ENCODE measurements around the gene NAA35. TPM values are rescaled to one million over a fixed set of nuclear protein-coding genes. Genes with fewer than 3 reads are reported as not detected.

NAA35 gene
- total RNA-seq, 3 donors from 2014 or later = 29.7 to 37.4 (median 31.0) TPM

- H3K4me1 ChIP-seq (ENCODE audit: low read depth) = no peaks in the 10 kb centered on the region
- no peaks in the 10 kb centered on the region for H3K36me3 ChIP-seq (ENCODE audit: low read depth)
- no peak for ATAC-seq
- DNase-seq = no peak
- TF ChIP-seq CTCF (IDR thresholded peaks at IDR 0.05) = no peak
- intact Hi-C loops (cut with DNase I, micrococcal nuclease) = no loop called here
- H3K9me3 ChIP-seq = no peaks in the 10 kb centered on the region
- no peak overlapping the region for H3K4me3 ChIP-seq
Observed at GRCh38 chr9:85984457-85984856, 43.5 kb downstream of the NAA35 start.

GRCh38 chr9:85987236-85987635, 46.3 kb downstream of the NAA35 start:
- intact Hi-C loops (cut with DNase I, micrococcal nuclease) = no loop called here
- ATAC-seq (no peak), DNase-seq (no peak)
- H3K4me3 ChIP-seq = no peak overlapping the region
- no peak for TF ChIP-seq CTCF (IDR thresholded peaks at IDR 0.05)
- no peaks in the 10 kb centered on the region for H3K9me3 ChIP-seq
- no peaks in the 10 kb centered on the region for H3K4me1 ChIP-seq (ENCODE audit: low read depth)
- no peaks in the 10 kb centered on the region for H3K36me3 ChIP-seq (ENCODE audit: low read depth)

GRCh38 chr9:85994191-85994590, 53.2 kb downstream of the NAA35 start:
- H3K4me1 ChIP-seq (ENCODE audit: low read depth) = no peaks in the 10 kb centered on the region
- DNase-seq (no peak), ATAC-seq (no peak)
- TF ChIP-seq CTCF (IDR thresholded peaks at IDR 0.05) = no peak
- intact Hi-C loops (cut with DNase I, micrococcal nuclease) = no loop called here
- H3K36me3 ChIP-seq (ENCODE audit: low read depth) = no peaks in the 10 kb centered on the region
- no peaks in the 10 kb centered on the region for H3K9me3 ChIP-seq
- no peak overlapping the region for H3K4me3 ChIP-seq

- intact Hi-C loops (cut with DNase I, micrococcal nuclease) = no loop called here
Observed at GRCh38 chr9:85995097-85995496, 54.2 kb downstream of the NAA35 start.

GRCh38 chr9:85995599-85995998, 54.7 kb downstream of the NAA35 start:
- no peak for DNase-seq
- Histone ChIP-seq H3K4me1 (ENCODE audit: low read depth) (no peaks in the 10 kb centered on the region), H3K4me3 (no peak overlapping the region), H3K9me3 (no peaks in the 10 kb centered on the region), H3K36me3 (ENCODE audit: low read depth) (no peaks in the 10 kb centered on the region)
- ATAC-seq = no peak
- no peak for TF ChIP-seq CTCF (IDR thresholded peaks at IDR 0.05)
- intact Hi-C loops (cut with DNase I, micrococcal nuclease) = no loop called here

More at GRCh38 chr9:85995097-85995496, 54.2 kb downstream of the NAA35 start:
- no peak for TF ChIP-seq CTCF (IDR thresholded peaks at IDR 0.05)
- no peaks in the 10 kb centered on the region for H3K36me3 ChIP-seq (ENCODE audit: low read depth)
- no peak for ATAC-seq
- H3K4me3 ChIP-seq = no peak overlapping the region
- no peaks in the 10 kb centered on the region for H3K4me1 ChIP-seq (ENCODE audit: low read depth)
- DNase-seq = no peak
- no peaks in the 10 kb centered on the region for H3K9me3 ChIP-seq

GRCh38 chr9:86005253-86005775, 64.4 kb downstream of the NAA35 start:
- Histone ChIP-seq H3K4me1 (ENCODE audit: low read depth) (no peaks in the 10 kb centered on the region), H3K4me3 (no peak overlapping the region), H3K9me3 (no peaks in the 10 kb centered on the region), H3K36me3 (ENCODE audit: low read depth) (peaks cover 4% of the 10 kb centered on the region)
- no peak for TF ChIP-seq CTCF (IDR thresholded peaks at IDR 0.05)
- intact Hi-C loops (cut with DNase I, micrococcal nuclease) = no loop called here
- no peak for ATAC-seq
- no peak for DNase-seq

Data from mucosa of descending colon (tissue), 3 donors.